Astrocyte (in vitro differentiated cells and primary cell): Measurements from ENCODE around the gene PCK2.

Experiments
- CTCF ChIP-seq: IDR thresholded peaks from 2 replicates; pipeline ENCODE4 v1.5.1; 2011; ENCODE audit warnings: low read depth, mild to moderate bottlenecking, inconsistent platforms, low read length, moderate library complexity; ENCODE audit not compliant: insufficient read depth
- EZH2 ChIP-seq: IDR thresholded peaks from 2 replicates; pipeline ENCODE4 v1.6.1; 2012; ENCODE audit warnings: mild to moderate bottlenecking, low read length, inconsistent platforms; ENCODE audit not compliant: insufficient read depth

GRCh38 chr14:24135584-24135833, 41.4 kb downstream of the PCK2 start:
- TF ChIP-seq EZH2 (no peak), CTCF (no peak)
